ENCODE data around the gene ADAM22. TPM values are rescaled to one million over a fixed set of nuclear protein-coding genes. Genes with fewer than 3 reads are reported as not detected.

ADAM22 gene
- total and polyA plus RNA-seq, 2 donors (not counting 1 experiment from before 2014, with no cell fraction given): 0.18 to 0.66 TPM

DNA sequence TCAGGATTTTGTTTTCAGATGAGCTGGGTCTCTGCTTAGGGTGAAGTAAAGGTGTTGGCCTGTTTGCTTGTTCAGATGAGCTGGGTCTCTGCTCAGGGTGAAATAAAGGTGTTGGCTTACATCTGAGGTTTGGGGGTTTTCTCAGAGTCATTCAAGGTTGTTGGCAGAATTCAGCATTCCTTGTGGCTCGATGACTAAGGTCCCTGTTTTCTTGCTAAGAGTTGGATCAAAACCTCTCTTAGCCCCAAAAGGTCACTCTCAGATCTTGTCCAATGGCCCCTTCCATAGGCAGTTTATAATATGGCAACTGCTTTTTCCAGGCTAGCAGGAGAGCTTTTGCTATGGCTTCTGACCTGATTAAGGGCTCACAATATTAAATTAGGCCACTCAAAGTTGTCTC lies 106.6 kb downstream of the ADAM22 start:
- H3K27me3 ChIP-seq (ENCODE audit: control insufficient read depth, insufficient read depth, low read length): no peaks in the 10 kb centered on the region
- H2AFZ ChIP-seq (ENCODE audit: low read length): no peak overlapping the region
- no peak overlapping the region for H3K4me3 ChIP-seq (replicated peaks in 1 of 4; ENCODE audit: control extremely low read depth in 1 of 4, insufficient read depth in 1 of 4, low read depth in 3 of 4, low read length in 4 of 4)
- peak in 1 of 2 donors; percentile 81 for DNase-seq (ENCODE audit: low read depth in 2 of 2)
- H3K79me2 ChIP-seq (ENCODE audit: control insufficient read depth, insufficient read depth, low read length): no peaks in the 10 kb centered on the region
- H3K4me1 ChIP-seq (ENCODE audit: control insufficient read depth, extremely low read depth, insufficient read depth, low read length): no peaks in the 10 kb centered on the region
- H3K27ac ChIP-seq (ENCODE audit: insufficient read depth, low read length): no peak overlapping the region
- no peak overlapping the region for H3K9ac ChIP-seq (ENCODE audit: insufficient read depth, low read length)
- no peaks in the 10 kb centered on the region for H4K20me1 ChIP-seq (ENCODE audit: control insufficient read depth, extremely low read depth, insufficient read depth, low read length)
- no peaks in the 10 kb centered on the region for H3K36me3 ChIP-seq (ENCODE audit: control insufficient read depth, insufficient read depth, low read length)
- H3K4me2 ChIP-seq (ENCODE audit: extremely low read depth, insufficient read depth, low read length): no peak overlapping the region
- no peak for TF ChIP-seq EZH2 (IDR thresholded peaks at IDR 0.05; ENCODE audit: low read length, missing control alignments)
- TF ChIP-seq, protein P1, sequence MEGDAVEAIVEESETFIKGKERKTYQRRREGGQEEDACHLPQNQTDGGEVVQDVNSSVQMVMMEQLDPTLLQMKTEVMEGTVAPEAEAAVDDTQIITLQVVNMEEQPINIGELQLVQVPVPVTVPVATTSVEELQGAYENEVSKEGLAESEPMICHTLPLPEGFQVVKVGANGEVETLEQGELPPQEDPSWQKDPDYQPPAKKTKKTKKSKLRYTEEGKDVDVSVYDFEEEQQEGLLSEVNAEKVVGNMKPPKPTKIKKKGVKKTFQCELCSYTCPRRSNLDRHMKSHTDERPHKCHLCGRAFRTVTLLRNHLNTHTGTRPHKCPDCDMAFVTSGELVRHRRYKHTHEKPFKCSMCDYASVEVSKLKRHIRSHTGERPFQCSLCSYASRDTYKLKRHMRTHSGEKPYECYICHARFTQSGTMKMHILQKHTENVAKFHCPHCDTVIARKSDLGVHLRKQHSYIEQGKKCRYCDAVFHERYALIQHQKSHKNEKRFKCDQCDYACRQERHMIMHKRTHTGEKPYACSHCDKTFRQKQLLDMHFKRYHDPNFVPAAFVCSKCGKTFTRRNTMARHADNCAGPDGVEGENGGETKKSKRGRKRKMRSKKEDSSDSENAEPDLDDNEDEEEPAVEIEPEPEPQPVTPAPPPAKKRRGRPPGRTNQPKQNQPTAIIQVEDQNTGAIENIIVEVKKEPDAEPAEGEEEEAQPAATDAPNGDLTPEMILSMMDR (conservative IDR thresholded peaks at IDR 0.05 in 1 of 2, IDR thresholded peaks at IDR 0.05 in 1 of 2; ENCODE audit: low read depth in 1 of 2, low read length in 2 of 2): no peak
- H3K9me3 ChIP-seq (ENCODE audit: control insufficient read depth, insufficient read depth, low read depth, low read length): no peaks in the 10 kb centered on the region

- Histone ChIP-seq H3K9me3 (ENCODE audit: control insufficient read depth, insufficient read depth, low read depth, low read length) (no peaks in the 10 kb centered on the region), H3K27me3 (ENCODE audit: control insufficient read depth, insufficient read depth, low read length) (no peaks in the 10 kb centered on the region), H3K4me1 (ENCODE audit: control insufficient read depth, extremely low read depth, insufficient read depth, low read length) (no peaks in the 10 kb centered on the region), H3K79me2 (ENCODE audit: control insufficient read depth, insufficient read depth, low read length) (no peaks in the 10 kb centered on the region), H4K20me1 (ENCODE audit: control insufficient read depth, extremely low read depth, insufficient read depth, low read length) (no peaks in the 10 kb centered on the region), H3K4me2 (ENCODE audit: extremely low read depth, insufficient read depth, low read length) (no peak overlapping the region), H3K36me3 (ENCODE audit: control insufficient read depth, insufficient read depth, low read length) (no peaks in the 10 kb centered on the region), H3K9ac (ENCODE audit: insufficient read depth, low read length) (no peak overlapping the region), H3K4me3 (replicated peaks in 1 of 4; ENCODE audit: control extremely low read depth in 1 of 4, insufficient read depth in 1 of 4, low read depth in 3 of 4, low read length in 4 of 4) (no peak overlapping the region), H2AFZ (ENCODE audit: low read length) (no peak overlapping the region), H3K27ac (ENCODE audit: insufficient read depth, low read length) (no peak overlapping the region)
- peak in 1 of 2 donors; percentile 26 for DNase-seq (ENCODE audit: low read depth in 2 of 2)
- TF ChIP-seq, protein P1 (conservative IDR thresholded peaks at IDR 0.05 in 1 of 2, IDR thresholded peaks at IDR 0.05 in 1 of 2; ENCODE audit: low read depth in 1 of 2, low read length in 2 of 2): no peak
- no peak for TF ChIP-seq EZH2 (IDR thresholded peaks at IDR 0.05; ENCODE audit: low read length, missing control alignments)
Observed at GRCh38 chr7:88041583-88041982, 107.5 kb downstream of the ADAM22 start.

DNA sequence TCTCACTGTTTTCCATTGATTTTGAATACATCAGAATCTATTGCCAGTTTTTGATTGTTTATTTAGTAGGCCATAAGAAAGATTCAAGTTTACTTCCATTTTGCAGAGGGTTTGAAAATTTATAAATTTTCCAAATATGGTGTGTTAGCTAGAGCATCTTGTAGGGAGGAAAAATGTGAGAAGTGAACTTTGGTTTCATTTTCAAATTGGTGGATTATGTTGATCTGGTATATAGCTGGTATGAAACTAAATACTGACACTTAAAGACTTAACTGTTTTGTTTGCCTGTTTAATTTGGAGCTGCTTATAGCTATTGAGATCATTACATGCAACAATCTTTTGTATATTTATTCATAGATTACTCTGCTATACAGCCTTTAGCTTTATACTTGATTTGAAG lies 108.1 kb downstream of the ADAM22 start:
- TF ChIP-seq, protein P1 (conservative IDR thresholded peaks at IDR 0.05 in 1 of 2, IDR thresholded peaks at IDR 0.05 in 1 of 2; ENCODE audit: low read depth in 1 of 2, low read length in 2 of 2): no peak
- no peak for TF ChIP-seq EZH2 (IDR thresholded peaks at IDR 0.05; ENCODE audit: low read length, missing control alignments)
- H3K4me1 ChIP-seq (ENCODE audit: control insufficient read depth, extremely low read depth, insufficient read depth, low read length): no peaks in the 10 kb centered on the region
- no peak overlapping the region for H3K27ac ChIP-seq (ENCODE audit: insufficient read depth, low read length)
- H4K20me1 ChIP-seq (ENCODE audit: control insufficient read depth, extremely low read depth, insufficient read depth, low read length): no peaks in the 10 kb centered on the region
- peak in 1 of 2 donors; percentile 5 for DNase-seq (ENCODE audit: low read depth in 2 of 2)
- no peaks in the 10 kb centered on the region for H3K27me3 ChIP-seq (ENCODE audit: control insufficient read depth, insufficient read depth, low read length)
- no peak overlapping the region for H3K4me3 ChIP-seq (replicated peaks in 1 of 4; ENCODE audit: control extremely low read depth in 1 of 4, insufficient read depth in 1 of 4, low read depth in 3 of 4, low read length in 4 of 4)
- H3K9me3 ChIP-seq (ENCODE audit: control insufficient read depth, insufficient read depth, low read depth, low read length): no peaks in the 10 kb centered on the region
- H3K36me3 ChIP-seq (ENCODE audit: control insufficient read depth, insufficient read depth, low read length): no peaks in the 10 kb centered on the region
- no peak overlapping the region for H3K4me2 ChIP-seq (ENCODE audit: extremely low read depth, insufficient read depth, low read length)
- no peaks in the 10 kb centered on the region for H3K79me2 ChIP-seq (ENCODE audit: control insufficient read depth, insufficient read depth, low read length)
- H3K9ac ChIP-seq (ENCODE audit: insufficient read depth, low read length): no peak overlapping the region
- no peak overlapping the region for H2AFZ ChIP-seq (ENCODE audit: low read length)
